HG03457 (cell line): ENCODE data around the gene LHPP.

ENCODE experiments used
- ATAC-seq: cut with Tn5 transposase; IDR thresholded peaks from one replicate; pipeline ENCODE4 v1.9.1; 2021; ENCODE audit warnings: moderate number of reproducible peaks; ENCODE audit not compliant: unreplicated experiment

The LHPP gene

DNA sequence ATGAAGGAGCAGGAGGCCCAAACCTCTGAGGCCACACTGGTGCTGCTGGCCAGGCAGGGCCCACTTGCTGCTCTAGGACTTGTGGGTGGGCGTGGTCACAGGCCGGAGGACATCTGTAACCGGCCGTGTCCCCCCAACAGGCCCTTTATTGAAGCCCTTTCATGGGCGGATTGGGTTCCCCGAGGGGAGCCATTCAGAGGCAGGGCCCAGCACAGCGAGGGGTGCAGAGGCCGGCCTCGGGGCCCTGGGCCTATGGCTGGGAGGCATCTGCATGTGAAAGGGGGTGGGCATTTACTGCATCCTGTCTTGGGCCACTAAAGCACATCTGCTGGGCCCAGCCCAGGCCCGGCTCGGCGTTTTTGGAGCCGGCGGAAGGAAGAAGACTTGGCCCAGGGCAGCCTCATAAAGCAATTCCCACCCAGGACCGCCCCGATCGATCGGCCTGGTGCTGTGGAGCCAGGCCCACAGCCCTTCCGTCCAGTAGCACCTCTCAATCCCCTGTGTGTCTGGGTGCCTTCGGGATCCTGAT is 8.4 kb downstream of the LHPP start:
- no peak for ATAC-seq

DNA sequence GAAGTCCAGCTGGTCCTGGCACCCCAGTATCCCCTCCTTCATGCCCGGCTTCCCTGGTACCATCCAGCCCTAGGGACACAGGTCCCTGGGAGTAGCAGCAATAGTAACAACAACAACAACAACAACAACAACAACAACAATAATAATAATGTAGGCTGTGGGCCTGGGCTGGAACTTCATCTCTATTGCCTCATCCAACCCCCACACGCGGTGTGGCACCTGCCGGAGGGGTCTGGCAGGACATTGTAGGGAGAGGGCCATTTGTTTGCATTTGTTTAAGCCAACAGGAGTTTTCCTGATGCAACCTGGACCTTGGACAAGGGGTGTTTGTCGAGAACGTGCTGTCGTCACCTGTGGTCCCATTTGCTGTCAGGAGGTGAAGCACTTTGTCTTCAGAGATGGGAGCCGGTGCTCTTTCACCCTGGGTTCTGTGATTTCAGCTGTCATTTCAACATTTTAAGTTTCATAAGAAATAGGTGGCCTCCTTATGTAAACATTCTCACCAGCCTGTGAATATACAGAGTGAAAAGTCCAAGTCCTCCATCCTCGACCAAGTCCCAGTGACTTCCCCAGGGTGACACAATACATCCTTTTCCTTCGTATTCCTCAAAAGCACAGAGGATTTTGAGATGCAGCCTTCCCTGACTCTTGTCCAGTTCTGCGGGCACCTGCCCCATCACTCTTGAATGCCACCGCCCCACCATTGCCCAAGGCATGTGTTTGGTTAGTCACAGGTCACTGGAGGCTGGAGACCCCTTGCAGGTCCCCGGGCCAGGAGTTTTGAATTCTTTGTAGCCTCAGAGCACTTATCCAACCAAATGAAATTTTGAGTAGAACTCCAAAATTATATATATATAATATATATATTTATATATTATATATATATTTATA is 9.2 kb downstream of the LHPP start:
- ATAC-seq: no peak

DNA sequence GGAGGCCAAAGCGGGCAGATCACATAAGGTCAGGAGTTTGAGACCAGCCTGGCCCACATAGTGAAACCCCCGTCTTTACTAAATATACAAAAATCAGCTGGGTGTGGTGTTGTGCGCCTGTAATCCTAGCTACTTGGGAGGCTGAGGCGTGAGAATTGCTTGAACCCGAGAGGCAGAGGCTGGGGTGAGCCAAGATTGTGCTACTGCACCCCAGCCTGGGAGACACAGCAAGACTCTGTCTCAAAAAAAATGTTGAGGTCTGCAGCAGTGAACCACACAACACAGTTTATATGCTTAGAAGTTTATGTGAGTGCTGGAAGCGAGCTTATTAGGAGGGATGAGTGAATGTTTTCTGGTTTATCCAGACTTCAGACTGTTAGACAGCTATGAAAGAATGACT is 10.4 kb downstream of the LHPP start:
- no peak for ATAC-seq

DNA sequence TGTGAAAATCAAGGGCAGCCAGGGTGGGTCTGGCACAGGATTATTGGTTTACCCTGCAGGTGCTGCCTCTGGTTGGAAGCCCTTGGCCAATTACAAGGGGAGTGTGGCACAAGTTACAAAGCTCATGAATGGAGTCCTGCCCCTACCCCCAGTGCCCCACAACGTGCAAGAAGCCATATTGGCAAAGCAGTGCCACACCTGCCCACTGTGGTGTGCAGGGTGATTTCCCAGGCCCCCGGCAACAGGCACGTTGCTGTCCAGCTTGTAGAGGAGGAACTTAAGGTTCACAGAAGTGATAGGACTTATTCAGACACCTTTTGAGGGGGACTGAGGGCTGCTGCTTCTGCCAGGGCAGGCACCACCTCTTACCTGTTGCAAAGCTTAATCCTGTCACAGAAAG is 11.4 kb downstream of the LHPP start:
- ATAC-seq: no peak

DNA sequence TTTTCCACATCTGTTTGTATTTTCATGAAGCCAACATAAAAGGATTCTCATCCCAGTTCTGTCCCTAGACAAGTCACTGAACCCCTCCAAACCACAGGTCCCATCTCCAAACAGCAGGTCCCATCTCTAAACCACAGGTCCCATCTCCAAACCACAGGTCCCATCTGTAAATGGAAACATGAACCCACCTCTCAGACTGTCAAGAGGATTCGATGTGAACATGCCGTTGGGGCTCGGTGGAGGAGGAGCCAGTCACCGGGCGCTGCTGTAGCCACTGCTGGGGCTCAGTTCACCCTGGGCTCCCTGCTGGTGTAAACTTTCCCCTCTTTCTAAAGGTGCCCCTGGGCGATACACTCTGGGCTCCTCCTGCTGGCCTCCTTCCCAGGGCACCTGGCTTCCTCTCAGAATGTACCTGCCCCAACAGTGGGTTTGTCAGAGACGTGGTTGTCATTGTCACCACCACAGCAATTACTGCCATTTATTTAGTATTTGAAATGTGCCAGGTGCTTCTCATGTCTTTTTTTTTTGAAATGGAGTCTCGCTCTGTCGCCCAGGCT is 13.0 kb downstream of the LHPP start:
- no peak for ATAC-seq

GRCh38 chr10:124476043-124476725 is 14.6 kb downstream of the LHPP start:
- no peak for ATAC-seq

DNA sequence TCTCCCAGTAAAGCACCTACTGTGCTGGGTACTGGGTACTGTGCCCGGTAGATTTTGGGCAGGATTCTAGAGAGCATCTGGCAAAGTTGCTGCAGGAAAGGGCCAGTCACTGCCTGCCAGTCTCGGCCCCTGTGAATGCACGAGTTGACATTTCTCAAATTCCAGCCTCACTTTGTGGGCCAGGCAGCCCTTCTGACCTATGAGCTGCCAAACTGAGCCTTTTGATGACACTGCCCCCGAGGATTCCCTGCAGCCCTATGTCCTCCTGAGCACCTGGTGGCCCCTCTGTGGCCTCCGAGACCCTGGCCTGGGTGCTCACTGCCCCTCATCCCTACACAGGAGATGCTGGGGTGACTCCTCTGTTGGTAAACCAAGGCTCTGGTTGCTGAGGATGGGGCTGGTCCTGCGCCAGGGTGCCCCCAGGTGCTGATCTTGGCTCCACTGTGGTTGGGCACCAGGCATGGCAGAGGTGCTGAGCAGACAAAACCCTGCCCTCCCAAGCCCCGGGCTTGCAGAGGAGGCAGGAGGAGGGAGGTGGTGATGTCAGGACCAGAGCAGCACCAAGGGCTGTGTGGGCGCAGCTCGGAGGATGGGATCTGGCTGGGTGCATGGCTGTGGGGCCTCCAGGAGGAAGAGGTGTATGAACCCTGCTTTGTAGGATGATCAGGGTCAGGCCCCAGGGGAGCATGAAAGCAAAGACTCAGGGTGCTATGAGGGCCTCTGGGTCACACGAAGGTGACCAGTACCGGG is 16.2 kb downstream of the LHPP start:
- ATAC-seq: no peak

DNA sequence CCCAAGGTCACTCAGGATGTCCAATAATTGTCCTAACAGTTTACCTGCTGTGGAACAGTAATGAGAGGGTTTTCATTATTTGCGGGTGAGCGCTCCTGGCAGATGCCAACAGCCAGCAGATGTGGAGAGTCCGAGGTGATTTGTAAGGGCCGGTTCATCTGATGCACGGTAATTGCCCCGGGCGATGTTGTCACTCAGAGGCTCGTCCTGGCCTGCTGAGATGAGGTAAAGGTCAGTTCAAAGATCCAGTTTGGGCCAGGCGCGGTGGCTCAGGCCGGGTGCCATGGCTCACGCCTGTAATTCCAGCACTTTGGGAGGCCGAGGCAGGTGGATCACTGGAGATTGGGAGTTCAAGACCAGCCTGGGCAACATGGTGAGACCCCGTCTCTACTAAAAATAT is 16.9 kb downstream of the LHPP start:
- no peak for ATAC-seq

- no peak for ATAC-seq
These were observed 19.2 kb downstream of the LHPP start for GRCh38 chr10:124480860-124481259.

DNA sequence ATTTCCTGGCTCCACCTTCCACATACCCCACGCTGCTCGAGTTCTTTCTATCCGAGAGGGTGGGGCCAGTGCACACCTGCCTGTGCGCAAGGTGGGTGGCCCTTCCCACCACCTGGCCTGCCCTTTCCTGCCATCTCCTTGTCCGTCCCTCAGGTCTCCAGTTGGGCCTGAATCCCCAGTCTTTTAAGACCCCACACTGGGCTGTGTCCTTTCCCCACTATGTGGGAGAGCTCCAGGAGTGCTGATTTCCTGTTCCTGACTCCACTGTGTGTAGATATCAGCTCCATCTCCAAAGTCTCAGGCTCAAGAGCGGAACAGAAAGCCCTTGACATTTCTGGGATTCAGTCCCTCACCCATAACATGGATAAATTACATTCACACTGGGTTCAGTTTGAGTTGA is 20.1 kb downstream of the LHPP start:
- ATAC-seq: no peak

- no peak for ATAC-seq
These were observed 20.7 kb downstream of the LHPP start for GRCh38 chr10:124482236-124482800.

GRCh38 chr10:124482876-124483275 is 21.3 kb downstream of the LHPP start:
- ATAC-seq: no peak

DNA sequence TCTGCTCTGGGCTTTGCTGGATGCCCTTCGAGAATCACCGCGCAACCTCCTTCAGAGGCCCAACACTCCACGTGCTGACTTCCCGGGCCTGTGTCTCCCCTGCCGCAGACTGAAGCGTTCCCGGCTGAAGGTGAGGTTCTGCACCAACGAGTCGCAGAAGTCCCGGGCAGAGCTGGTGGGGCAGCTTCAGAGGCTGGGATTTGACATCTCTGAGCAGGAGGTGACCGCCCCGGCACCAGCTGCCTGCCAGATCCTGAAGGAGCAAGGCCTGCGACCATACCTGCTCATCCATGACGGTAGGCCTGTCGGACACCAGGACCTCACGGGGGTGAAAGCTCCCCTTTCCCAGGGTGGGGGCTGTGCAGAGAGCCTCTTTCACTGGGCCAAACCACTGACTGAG is 22.4 kb downstream of the LHPP start:
- ATAC-seq: no peak

- ATAC-seq: no peak
These were observed 23.0 kb downstream of the LHPP start for GRCh38 chr10:124484661-124485060.

DNA sequence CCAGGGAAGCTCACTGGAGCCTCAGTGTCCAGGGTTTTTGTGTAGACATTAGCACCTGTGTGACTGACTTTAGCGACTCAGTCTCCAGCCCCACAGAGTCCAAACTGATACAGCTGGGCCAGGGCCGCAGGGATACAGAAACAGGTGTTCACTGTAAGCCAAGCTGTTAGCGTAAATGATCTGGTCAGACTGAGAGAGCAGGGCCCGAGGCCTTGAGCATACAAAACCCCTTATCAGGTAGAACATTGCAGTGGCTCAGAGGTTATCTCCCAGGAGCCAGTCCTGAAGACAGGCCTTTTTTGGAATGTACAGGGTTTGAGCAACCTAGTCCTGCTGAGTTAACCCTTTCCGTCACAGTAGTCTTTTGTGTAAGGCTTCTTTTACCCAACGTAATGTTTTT is 25.0 kb downstream of the LHPP start:
- no peak for ATAC-seq

DNA sequence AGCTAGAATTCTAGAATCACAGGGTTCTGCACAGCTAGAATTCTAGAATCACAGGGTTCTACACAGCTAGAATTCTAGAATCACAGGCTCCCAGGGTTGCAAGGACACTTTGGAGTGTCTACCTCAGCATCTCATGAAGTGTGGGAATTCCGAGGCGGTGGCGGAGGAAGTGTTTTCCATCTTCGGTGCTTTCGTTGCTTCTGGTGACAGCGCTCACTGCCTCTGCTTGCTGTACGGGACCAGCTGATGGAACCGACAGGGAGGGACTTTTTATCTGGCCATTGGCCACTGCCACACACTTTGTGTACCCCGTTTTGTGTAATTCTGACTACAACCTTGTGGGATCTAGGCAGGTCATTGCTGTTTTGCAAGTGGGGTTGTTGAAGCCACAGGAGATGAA is 29.5 kb downstream of the LHPP start:
- no peak for ATAC-seq

GRCh38 chr10:124492266-124492665 is 30.6 kb downstream of the LHPP start:
- no peak for ATAC-seq

GRCh38 chr10:124493214-124493882 is 31.7 kb downstream of the LHPP start:
- ATAC-seq: no peak

DNA sequence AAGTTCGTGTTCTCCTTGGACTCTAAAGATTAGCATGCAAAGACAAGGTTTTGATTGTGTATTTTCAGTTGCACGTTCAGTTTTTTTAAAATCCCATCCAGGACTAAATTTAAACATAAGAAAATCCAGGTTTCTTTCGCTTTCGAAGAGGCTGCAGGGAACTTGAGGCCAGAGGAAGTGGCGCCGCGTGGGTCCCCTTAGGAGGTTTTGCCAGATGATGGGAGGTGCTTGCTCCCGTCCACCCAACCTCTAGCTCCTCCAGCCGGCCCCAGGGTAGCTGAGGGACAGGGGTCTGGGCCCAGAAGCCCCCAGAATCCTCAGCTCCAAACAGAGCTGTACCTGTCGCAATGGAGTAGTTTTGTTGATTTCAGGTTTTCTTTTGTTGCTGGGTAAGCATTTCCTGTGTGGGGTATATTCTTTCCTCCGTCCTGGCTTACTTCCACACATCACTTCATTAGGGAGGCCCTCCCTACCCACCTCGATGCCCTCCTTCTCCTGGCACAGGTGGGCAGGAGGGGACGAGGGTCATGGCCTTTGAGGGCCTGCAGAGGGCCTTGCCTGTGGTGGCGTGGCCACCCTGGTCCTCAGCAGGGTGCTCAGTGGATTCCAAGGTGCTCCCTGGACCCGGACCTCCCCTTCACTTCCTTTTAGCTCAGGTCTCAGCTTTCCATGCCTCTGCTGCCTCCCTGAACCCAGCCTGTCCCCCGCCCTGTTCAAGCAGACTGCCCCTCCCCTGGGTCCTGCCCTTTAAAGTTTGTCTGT is 32.6 kb downstream of the LHPP start:
- no peak for ATAC-seq

DNA sequence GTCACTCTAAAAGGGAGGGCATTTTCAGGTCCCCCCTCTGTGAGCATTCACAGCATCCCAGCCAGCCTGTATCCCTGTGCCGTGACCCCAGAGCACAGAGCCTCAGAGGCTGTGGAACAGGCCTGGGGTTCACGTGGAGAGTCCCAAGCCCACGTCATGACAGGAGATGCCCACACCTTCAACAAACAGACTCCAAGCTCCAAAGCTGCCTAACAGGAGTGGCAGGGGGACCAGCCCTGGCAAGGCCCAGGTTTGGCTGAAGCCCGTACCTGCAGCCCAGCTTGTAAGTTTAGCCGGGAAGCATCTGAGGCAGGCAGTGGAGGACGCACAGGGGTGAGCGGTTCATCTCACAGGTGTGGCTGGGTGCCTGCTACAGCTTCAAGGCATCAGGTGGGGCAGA is 33.5 kb downstream of the LHPP start:
- ATAC-seq: no peak
